Neuron (in vitro differentiated cells): Measurements from ENCODE around the gene LAMB1.
A peak's percentile ranks its signal among the peaks of the same experiment; 100 is the strongest.

Source experiments
- H2AFZ ChIP-seq: one replicate; pipeline ENCODE4 v1.6.1; 2013; ENCODE audit warnings: low read depth, mild to moderate bottlenecking, inconsistent platforms, low read length, moderate library complexity
- H3K27me3 ChIP-seq: one replicate; pipeline ENCODE4 v1.6.1; 2013; ENCODE audit warnings: low read length; ENCODE audit not compliant: insufficient read depth
- H3K36me3 ChIP-seq: one replicate; pipeline ENCODE4 v1.6.1; 2013; ENCODE audit warnings: low read length; ENCODE audit not compliant: insufficient read depth
- H3K4me1 ChIP-seq: one replicate; pipeline ENCODE4 v1.6.1; 2013; ENCODE audit warnings: low read length; ENCODE audit not compliant: insufficient read depth
- H3K4me3 ChIP-seq: 2 replicates; pipeline ENCODE4 v1.5.1; 2013; ENCODE audit warnings: mild to moderate bottlenecking, low read length, moderate library complexity
- H3K9me3 ChIP-seq: one replicate; pipeline ENCODE4 v1.6.1; 2013; ENCODE audit warnings: low read length

Gene LAMB1

GRCh38 chr7:108014747-108015682 is 12.1 kb upstream of the LAMB1 start:
- no peak overlapping the region for H2AFZ ChIP-seq
- no peaks in the 10 kb centered on the region for H3K9me3 ChIP-seq
- H3K4me3 ChIP-seq: no peak overlapping the region
- H3K27me3 ChIP-seq: no peaks in the 10 kb centered on the region
- no peaks in the 10 kb centered on the region for H3K36me3 ChIP-seq
- no peaks in the 10 kb centered on the region for H3K4me1 ChIP-seq

DNA sequence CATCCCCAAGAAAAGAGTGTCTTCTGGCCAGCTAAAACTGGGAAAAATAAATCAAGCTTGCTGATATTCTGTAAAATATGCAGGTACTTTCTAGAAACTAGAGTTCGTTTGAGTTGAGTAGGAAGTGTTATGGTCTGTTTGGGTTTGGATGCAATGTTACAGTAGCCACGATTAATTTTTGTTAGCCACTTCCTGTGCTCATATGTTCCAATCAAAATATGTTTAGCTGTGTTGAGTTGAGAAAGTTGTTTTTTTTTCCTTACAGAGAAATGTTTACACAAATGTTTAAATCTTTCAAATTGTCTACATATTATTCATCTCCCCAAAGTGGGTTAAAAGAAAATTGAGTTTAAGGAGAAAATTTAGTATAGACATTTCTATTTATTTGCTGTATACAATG is 11.3 kb upstream of the LAMB1 start:
- Histone ChIP-seq H3K4me1 (no peaks in the 10 kb centered on the region), H2AFZ (no peak overlapping the region), H3K9me3 (no peaks in the 10 kb centered on the region), H3K4me3 (no peak overlapping the region), H3K36me3 (no peaks in the 10 kb centered on the region), H3K27me3 (no peaks in the 10 kb centered on the region)

- no peaks in the 10 kb centered on the region for H3K9me3 ChIP-seq
- no peaks in the 10 kb centered on the region for H3K27me3 ChIP-seq
- no peak overlapping the region for H3K4me3 ChIP-seq
- no peaks in the 10 kb centered on the region for H3K4me1 ChIP-seq
- H2AFZ ChIP-seq: no peak overlapping the region
- no peaks in the 10 kb centered on the region for H3K36me3 ChIP-seq
Measured at GRCh38 chr7:108012499-108013430, 9.8 kb upstream of the LAMB1 start.

- no peaks in the 10 kb centered on the region for H3K36me3 ChIP-seq
- no peak overlapping the region for H3K4me3 ChIP-seq
- no peak overlapping the region for H2AFZ ChIP-seq
- peaks cover 9% of the 10 kb centered on the region for H3K27me3 ChIP-seq
- H3K4me1 ChIP-seq: no peaks in the 10 kb centered on the region
- no peaks in the 10 kb centered on the region for H3K9me3 ChIP-seq
Measured at GRCh38 chr7:108010377-108010776, 7.4 kb upstream of the LAMB1 start.

GRCh38 chr7:108009873-108010272 is 6.9 kb upstream of the LAMB1 start:
- no peak overlapping the region for H3K4me3 ChIP-seq
- no peaks in the 10 kb centered on the region for H3K9me3 ChIP-seq
- H2AFZ ChIP-seq: no peak overlapping the region
- no peaks in the 10 kb centered on the region for H3K4me1 ChIP-seq
- peaks cover 14% of the 10 kb centered on the region for H3K27me3 ChIP-seq
- no peaks in the 10 kb centered on the region for H3K36me3 ChIP-seq

GRCh38 chr7:108008827-108009226 is 5.9 kb upstream of the LAMB1 start:
- peaks cover 22% of the 10 kb centered on the region for H3K27me3 ChIP-seq
- H3K4me1 ChIP-seq: no peaks in the 10 kb centered on the region
- no peaks in the 10 kb centered on the region for H3K9me3 ChIP-seq
- no peaks in the 10 kb centered on the region for H3K36me3 ChIP-seq
- H3K4me3 ChIP-seq: no peak overlapping the region
- H2AFZ ChIP-seq: no peak overlapping the region

GRCh38 chr7:108008240-108008639 is 5.3 kb upstream of the LAMB1 start:
- H3K27me3 ChIP-seq: peaks cover 27% of the 10 kb centered on the region

GRCh38 chr7:108007762-108008161 is 4.8 kb upstream of the LAMB1 start:
- H3K27me3 ChIP-seq: peaks cover 27% of the 10 kb centered on the region
- no peak overlapping the region for H2AFZ ChIP-seq
- peaks cover 2% of the 10 kb centered on the region for H3K4me1 ChIP-seq
- H3K36me3 ChIP-seq: no peaks in the 10 kb centered on the region
- H3K9me3 ChIP-seq: no peaks in the 10 kb centered on the region
- H3K4me3 ChIP-seq: no peak overlapping the region

More at GRCh38 chr7:108008240-108008639, 5.3 kb upstream of the LAMB1 start:
- Histone ChIP-seq H3K36me3 (no peaks in the 10 kb centered on the region), H3K4me3 (no peak overlapping the region), H3K9me3 (no peaks in the 10 kb centered on the region), H2AFZ (no peak overlapping the region), H3K4me1 (no peaks in the 10 kb centered on the region)

DNA sequence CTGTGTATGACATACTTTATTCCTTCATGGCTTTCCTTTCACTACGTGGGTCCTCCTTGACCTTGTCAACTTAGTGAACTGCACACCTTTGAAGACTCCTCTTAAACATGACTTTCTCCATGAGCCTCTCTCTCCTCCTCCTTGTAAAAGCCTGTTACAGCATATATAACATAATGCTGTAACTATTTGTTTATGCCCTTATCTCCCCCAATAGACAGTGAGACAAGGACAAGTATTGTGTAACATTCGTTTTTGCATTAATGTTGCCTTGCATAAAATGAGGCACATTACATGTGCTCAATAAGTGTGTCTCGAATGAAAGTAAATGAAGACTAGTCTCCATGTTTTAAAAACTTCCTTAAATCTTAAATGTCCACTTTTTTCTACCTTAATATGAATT is 4.3 kb upstream of the LAMB1 start:
- H3K4me1 ChIP-seq: peaks cover 7% of the 10 kb centered on the region
- H3K4me3 ChIP-seq: no peak overlapping the region
- no peak overlapping the region for H2AFZ ChIP-seq
- no peaks in the 10 kb centered on the region for H3K36me3 ChIP-seq
- peaks cover 27% of the 10 kb centered on the region for H3K27me3 ChIP-seq
- H3K9me3 ChIP-seq: no peaks in the 10 kb centered on the region

DNA sequence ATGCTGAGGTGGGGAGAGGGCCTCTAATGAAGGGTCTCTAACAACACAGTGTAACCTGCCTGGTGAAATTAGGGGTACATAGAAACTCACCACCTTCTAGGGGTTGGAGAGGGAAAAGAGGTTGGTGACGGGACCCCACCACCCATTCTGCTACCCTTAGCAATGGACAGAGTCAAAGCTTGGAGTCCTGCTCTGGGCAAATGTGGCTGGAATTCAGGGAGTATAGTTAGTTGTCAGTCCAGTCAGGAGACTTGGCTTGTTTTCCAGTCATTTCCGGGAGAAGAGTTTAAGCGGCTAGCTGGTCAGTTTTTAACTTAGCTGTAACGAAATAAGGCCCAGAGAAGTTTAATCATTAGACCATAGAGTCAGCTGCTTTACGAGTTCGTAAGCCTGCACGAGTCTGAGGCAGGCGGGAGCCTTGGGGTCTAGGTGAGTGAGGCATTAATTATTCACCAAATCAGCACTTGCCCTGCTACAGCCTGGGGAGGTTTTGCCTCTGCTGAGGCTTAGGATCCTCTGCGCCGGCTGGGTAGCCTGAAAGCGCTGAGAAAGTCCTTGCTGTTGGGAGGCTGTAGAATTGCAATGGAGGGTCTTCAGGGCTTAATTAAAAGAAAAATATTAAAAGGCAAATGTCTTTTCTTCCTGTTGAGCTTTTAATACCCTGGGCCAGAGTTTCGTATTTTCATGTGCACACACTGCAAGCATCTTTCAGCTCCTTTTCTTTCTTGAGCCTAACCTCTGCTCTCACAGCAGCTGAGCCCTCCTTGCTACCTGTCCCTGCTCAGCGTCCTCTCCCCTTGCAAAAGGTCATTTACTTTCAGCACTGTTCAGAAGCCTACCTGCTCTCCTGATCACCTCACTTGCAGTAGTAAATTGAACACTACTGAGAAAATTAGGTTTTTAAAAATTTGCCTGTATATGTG is 1.5 kb upstream of the LAMB1 start:
- Histone ChIP-seq H3K36me3 (no peaks in the 10 kb centered on the region), H3K9me3 (peaks cover 9% of the 10 kb centered on the region), H3K4me1 (peaks cover 7% of the 10 kb centered on the region), H2AFZ (no peak overlapping the region), H3K27me3 (peaks cover 27% of the 10 kb centered on the region), H3K4me3 (no peak overlapping the region)

GRCh38 chr7:108003599-108003935 is 606 bp upstream of the LAMB1 start:
- peak overlapping the region; percentile 59 for H3K4me3 ChIP-seq
- peaks cover 9% of the 10 kb centered on the region for H3K9me3 ChIP-seq
- peaks cover 27% of the 10 kb centered on the region for H3K27me3 ChIP-seq
- H2AFZ ChIP-seq: peak overlapping the region; percentile 97
- peaks cover 7% of the 10 kb centered on the region for H3K4me1 ChIP-seq
- H3K36me3 ChIP-seq: no peaks in the 10 kb centered on the region
